B cell (primary cell): Measurements from ENCODE around the gene CAP2. TPM values are rescaled to one million over a fixed set of nuclear protein-coding genes. Genes with fewer than 3 reads are reported as not detected.

ENCODE experiments used
- ATAC-seq: fragments of 200-7000 bp; cut with Tn5 transposase; one replicate; pipeline ENCODE4 v1.10.0; 2021; ENCODE audit warnings: low read depth, mild to moderate bottlenecking, moderate number of reproducible peaks, moderate library complexity
- CTCF ChIA-PET: fragments of 350-600 bp; sonication (Branson Sonifier 250); formaldehyde crosslinking; loops from one replicate; lab custom pipeline; 2021; ENCODE audit warnings: antibody characterized with exemption, inconsistent platforms; lab: Charles Lee
- POLR2A ChIA-PET: fragments of 350-600 bp; sonication (Branson Sonifier 250); formaldehyde crosslinking; loops from one replicate; lab custom pipeline; 2021; ENCODE audit warnings: antibody characterized with exemption; lab: Charles Lee
- DNase-seq: peaks from one replicate; pipeline ENCODE4 v3.0.0; 2013
- H2AFZ ChIP-seq: 2 replicates; pipeline ENCODE4 v1.6.1; 2012; ENCODE audit warnings: mild to moderate bottlenecking, low read depth, low read length; ENCODE audit not compliant: insufficient read depth, poor library complexity, severe bottlenecking
- H3K27ac ChIP-seq, 2 donors: 1 replicate in 1 of 2; 2 replicates in 1 of 2; pipeline ENCODE4 v1.5.1; 2012 to 2013; ENCODE audit warnings: low read length in 2 of 2, mild to moderate bottlenecking in 2 of 2, moderate library complexity in 1 of 2
- H3K27me3 ChIP-seq, 4 experiments: fragments of 200-600 bp in 1 of 4; sonication (generic) in 1 of 4; replicated peaks in 1 of 4; 1 replicate in 2 of 4; 2 replicates in 2 of 4; pipeline versions ENCODE4 v1.6.1 to v1.7.0; 2013 to 2016; ENCODE audit warnings: low read length in 3 of 4, mild to moderate bottlenecking in 2 of 4, mixed read lengths in 1 of 4, moderate library complexity in 1 of 4; ENCODE audit not compliant: insufficient read depth in 4 of 4, control insufficient read depth in 3 of 4; ENCODE audit errors: control extremely low read depth in 1 of 4
- H3K36me3 ChIP-seq, 2 experiments: replicated peaks in 1 of 2; 1 replicate in 1 of 2; 2 replicates in 1 of 2; pipeline versions ENCODE4 v1.6.1 to v1.7.1; 2013; ENCODE audit warnings: low read length in 1 of 2; ENCODE audit not compliant: insufficient read depth in 2 of 2, control insufficient read depth in 1 of 2; ENCODE audit errors: control extremely low read depth in 1 of 2, extremely low read depth in 1 of 2
- H3K4me1 ChIP-seq, 2 donors: fragments of 200-600 bp in 1 of 2; sonication (generic) in 1 of 2; 1 replicate in 1 of 2; 2 replicates in 1 of 2; pipeline versions ENCODE4 v1.5.1 to v1.6.1; 2013 to 2017; ENCODE audit warnings: low read length in 2 of 2; ENCODE audit not compliant: control insufficient read depth in 2 of 2, insufficient read depth in 2 of 2
- H3K4me2 ChIP-seq: replicated peaks from 2 replicates; pipeline ENCODE3; 2012; ENCODE audit warnings: mild to moderate bottlenecking, low read depth, low read length; ENCODE audit not compliant: poor library complexity, severe bottlenecking
- H3K4me3 ChIP-seq, 5 experiments: fragments of 200-600 bp in 1 of 5; sonication (generic) in 1 of 5; 1 replicate in 3 of 5; 2 replicates in 2 of 5; pipeline versions ENCODE4 v1.5.1 to v1.7.0; 2011 to 2016; ENCODE audit warnings: low read length in 4 of 5, mild to moderate bottlenecking in 4 of 5, low read depth in 2 of 5, control low read depth in 1 of 5, moderate library complexity in 1 of 5; ENCODE audit not compliant: insufficient read depth in 1 of 5; ENCODE audit errors: control extremely low read depth in 1 of 5, extremely low read depth in 1 of 5
- H3K79me2 ChIP-seq: fragments of 200-600 bp; sonication (generic); one replicate; pipeline ENCODE4 v1.6.0; 2016; ENCODE audit warnings: low read length; ENCODE audit not compliant: control insufficient read depth, insufficient read depth
- H3K9ac ChIP-seq: fragments of 200-600 bp; sonication (generic); 2 replicates; pipeline ENCODE4 v1.6.1; 2017; ENCODE audit warnings: mild to moderate bottlenecking, low read length, moderate library complexity
- H3K9me3 ChIP-seq, 3 donors: one replicate each; pipeline versions ENCODE4 v1.6.1 to v1.7.1; 2013; ENCODE audit warnings: low read length in 2 of 3; ENCODE audit not compliant: control insufficient read depth in 2 of 3, insufficient read depth in 1 of 3; ENCODE audit errors: control extremely low read depth in 1 of 3
- H4K20me1 ChIP-seq: 2 replicates; pipeline ENCODE4 v1.6.0; 2012; ENCODE audit warnings: mild to moderate bottlenecking, low read length; ENCODE audit not compliant: insufficient read depth, control insufficient read depth, poor library complexity, severe bottlenecking
- H3K27ac Mint-ChIP-seq: one replicate; pipeline ENCODE4 v1.8.0; 2021; ENCODE audit warnings: mixed read lengths
- H3K27me3 Mint-ChIP-seq: one replicate; pipeline ENCODE4 v1.8.0; 2021; ENCODE audit warnings: mixed read lengths
- H3K4me1 Mint-ChIP-seq: one replicate; pipeline ENCODE4 v1.8.0; 2021; ENCODE audit warnings: mixed read lengths
- H3K4me3 Mint-ChIP-seq: one replicate; pipeline ENCODE4 v1.8.0; 2021; ENCODE audit warnings: mixed read lengths
- H3K9me3 Mint-ChIP-seq: one replicate; pipeline ENCODE4 v1.8.0; 2022; ENCODE audit warnings: mixed read lengths; ENCODE audit not compliant: insufficient read depth
- EZH2 ChIP-seq: IDR thresholded peaks from 2 replicates; pipeline ENCODE4 v1.6.1; 2012; ENCODE audit warnings: borderline replicate concordance, low read depth, mild to moderate bottlenecking, moderate library complexity, low read length; ENCODE audit not compliant: insufficient read depth, poor library complexity, severe bottlenecking
- WGBS: methylation state at CpG from one replicate; pipeline ENCODE4 v1.1.5; 2013; ENCODE audit warnings: missing lambda C conversion rate; ENCODE audit not compliant: insufficient coverage; 5-methylcytosine and 5-hydroxymethylcytosine counted together
- intact Hi-C: fragments of 100-400 bp; cut with micrococcal nuclease; formaldehyde crosslinking; loops from one replicate; pipeline ENCODE4 v1.10.0; 2022
- polyA plus RNA-seq: library from polyadenylated mRNA; depleted of rRNA; stranded (reverse); fragments of >200 nt; gene quantifications from 2 replicates; pipeline ENCODE4 v1.2.3, GENCODE V29; 2012
- small RNA-seq: library from RNA; depleted of rRNA; stranded (forward); fragments of <200 nt; gene quantifications from one replicate; pipeline ENCODE3, GENCODE V24; 2012; ENCODE audit warnings: low replicate concordance, low read depth; ENCODE audit not compliant: insufficient read length
- total RNA-seq, 2 donors: library from RNA; stranded (reverse); fragments of 120-200 nt in 1 of 2; gene quantifications; 1 replicate in 1 of 2; 2 replicates in 1 of 2; pipeline versions ENCODE4 v1.2.3 to v1.2.4, GENCODE V29; 2013 to 2022
- TF ChIP-seq, protein P1 (sequence below): fragments of 200-600 bp; IDR thresholded peaks from one replicate; pipeline ENCODE4 v1.8.0; 2022; ENCODE audit warnings: antibody characterized with exemption, mild to moderate bottlenecking

The CAP2 gene
- total and polyA plus RNA-seq, 2 donors (not counting 1 experiment from before 2014, with no cell fraction given), result not detected

- no peaks in the 10 kb centered on the region for H3K27me3 Mint-ChIP-seq
- no peak overlapping the region for H2AFZ ChIP-seq
- H3K9me3 Mint-ChIP-seq, result no peaks in the 10 kb centered on the region
- no peak overlapping the region for H3K4me2 ChIP-seq
- no peak overlapping the region for H3K27ac ChIP-seq
- DNase-seq, result no peak
- no peaks in the 10 kb centered on the region for H3K9me3 ChIP-seq
- H3K27ac Mint-ChIP-seq, result no peak overlapping the region
- H3K27me3 ChIP-seq, result no peaks in the 10 kb centered on the region
- H3K4me3 ChIP-seq, result no peak overlapping the region
- intact Hi-C loops, result loop anchor here (10.0 kb wide), 1 partner anchor 58 kb away; no protein-coding TSS in a partner anchor
- H3K79me2 ChIP-seq, result peaks cover 13% of the 10 kb centered on the region
- H3K4me1 Mint-ChIP-seq, result no peaks in the 10 kb centered on the region
- H4K20me1 ChIP-seq, result no peaks in the 10 kb centered on the region
- TF ChIP-seq EZH2, result no peak
- TF ChIP-seq, protein P1, sequence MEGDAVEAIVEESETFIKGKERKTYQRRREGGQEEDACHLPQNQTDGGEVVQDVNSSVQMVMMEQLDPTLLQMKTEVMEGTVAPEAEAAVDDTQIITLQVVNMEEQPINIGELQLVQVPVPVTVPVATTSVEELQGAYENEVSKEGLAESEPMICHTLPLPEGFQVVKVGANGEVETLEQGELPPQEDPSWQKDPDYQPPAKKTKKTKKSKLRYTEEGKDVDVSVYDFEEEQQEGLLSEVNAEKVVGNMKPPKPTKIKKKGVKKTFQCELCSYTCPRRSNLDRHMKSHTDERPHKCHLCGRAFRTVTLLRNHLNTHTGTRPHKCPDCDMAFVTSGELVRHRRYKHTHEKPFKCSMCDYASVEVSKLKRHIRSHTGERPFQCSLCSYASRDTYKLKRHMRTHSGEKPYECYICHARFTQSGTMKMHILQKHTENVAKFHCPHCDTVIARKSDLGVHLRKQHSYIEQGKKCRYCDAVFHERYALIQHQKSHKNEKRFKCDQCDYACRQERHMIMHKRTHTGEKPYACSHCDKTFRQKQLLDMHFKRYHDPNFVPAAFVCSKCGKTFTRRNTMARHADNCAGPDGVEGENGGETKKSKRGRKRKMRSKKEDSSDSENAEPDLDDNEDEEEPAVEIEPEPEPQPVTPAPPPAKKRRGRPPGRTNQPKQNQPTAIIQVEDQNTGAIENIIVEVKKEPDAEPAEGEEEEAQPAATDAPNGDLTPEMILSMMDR, result no peak
- CTCF ChIA-PET, result no interaction called here
- ATAC-seq, result no peak
- WGBS, result 100% methylated on average over 4 of the region's 4 CpGs
- no peak overlapping the region for H3K4me3 Mint-ChIP-seq
- POLR2A ChIA-PET, result no interaction called here
- peaks cover 0 to 3% of the 10 kb centered on the region in 2 experiments for H3K36me3 ChIP-seq
- peaks cover 1 to 3% of the 10 kb centered on the region in 2 donors for H3K4me1 ChIP-seq
- no peak overlapping the region for H3K9ac ChIP-seq
Measured at GRCh38 chr6:17606606-17607005, 213.2 kb downstream of the CAP2 start.

Small RNA genes lying within 50 kb of the gene (small RNA-seq; reads per million reads assigned to genes)
- not detected for gene SUMO2P13

Other genes starting within 250 kb of the CAP2 start
- not detected in 2 replicates for gene RBM24, start 112.2 kb upstream of the CAP2 start, total RNA-seq
- not detected in 2 replicates for gene RBM24, start 112.2 kb upstream of the CAP2 start, polyA plus RNA-seq
- gene FAM8A1, start 206.7 kb downstream of the CAP2 start, total RNA-seq, result 5.2 and 7.0 TPM in 2 replicates
- gene FAM8A1, start 206.7 kb downstream of the CAP2 start, polyA plus RNA-seq, result 4.6 and 8.1 TPM in 2 replicates